DMS 273 (cell line): ENCODE results near the gene RAG1.

Experiments used
- DNase-seq: peaks from one replicate; lab custom pipeline; 2025; ENCODE audit not compliant: unreplicated experiment; lab: John Stamatoyannopoulos, UW

Gene RAG1

GRCh38 chr11:36627006-36627405 is 59.2 kb downstream of the RAG1 start:
- no peak for DNase-seq

GRCh38 chr11:36627471-36627870 is 59.7 kb downstream of the RAG1 start:
- DNase-seq = no peak

GRCh38 chr11:36628141-36628540 is 60.3 kb downstream of the RAG1 start:
- no peak for DNase-seq

GRCh38 chr11:36628765-36629244 is 61.0 kb downstream of the RAG1 start:
- DNase-seq = no peak
